K562 (cell line): ENCODE data around the gene IMP4. TPM values are rescaled to one million over a fixed set of nuclear protein-coding genes. Genes with fewer than 3 reads are reported as not detected.

Source experiments
- ATAC-seq: fragments of 200-7000 bp; cut with Tn5 transposase; 3 replicates; pipeline ENCODE4 v1.9.1; 2020; ENCODE audit warnings: moderate library complexity
- BruUV-seq: library from RNA; stranded (reverse); fragments of 400-500 nt; replicated peaks from 2 replicates; lab custom pipeline; 2021; lab: Mats Ljungman, UMichigan
- CTCF ChIA-PET: fragments of 300-600 bp; formaldehyde crosslinking; extraction: SDS; loops from one replicate; lab custom pipeline; 2021; ENCODE audit warnings: low intra/inter-chr PET ratio; lab: Yijun Ruan, JAX
- POLR2A ChIA-PET: fragments of 300-600, 350-650 bp; sonication (Branson Sonifier 250); formaldehyde crosslinking; extraction: SDS; loops from one replicate; lab custom pipeline; 2021; ENCODE audit warnings: antibody characterized with exemption, inconsistent platforms; lab: Yijun Ruan, JAX
- DNase-seq, 4 experiments: peaks; one replicate each; pipeline versions ENCODE4 v3.0.0 to v3.0.0-alpha.2; 2011 to 2018; ENCODE audit warnings: low spot score in 3 of 4, mixed read lengths in 3 of 4; ENCODE audit errors: extremely low read depth in 1 of 4
- FAIRE-seq: peaks from 2 replicates; lab custom pipeline; 2011; peaks lifted over from hg19 to GRCh38; lab: Jason Lieb, UNC
- H2AFZ ChIP-seq: 2 replicates; pipeline ENCODE4 v1.6.0; 2011; ENCODE audit warnings: low read depth, low read length, control low read depth, inconsistent platforms
- H3K27ac ChIP-seq: fragments of 200-600 bp; 3 replicates; pipeline ENCODE4 v1.8.0; 2011; ENCODE audit warnings: low read depth, mild to moderate bottlenecking, control low read depth, inconsistent platforms, low read length, moderate library complexity, mixed read lengths; ENCODE audit errors: extremely low read depth
- H3K27me3 ChIP-seq, 2 experiments: fragments of 300-600 bp in 1 of 2; 2 replicates in 1 of 2; 3 replicates in 1 of 2; pipeline versions ENCODE4 v1.6.0 to v1.8.0; 2011; ENCODE audit warnings: inconsistent platforms in 2 of 2, low read length in 2 of 2, mild to moderate bottlenecking in 1 of 2, mixed read lengths in 1 of 2, moderate library complexity in 1 of 2; ENCODE audit not compliant: control insufficient read depth in 2 of 2, insufficient read depth in 2 of 2
- H3K36me3 ChIP-seq: fragments of 300-600 bp; 3 replicates; pipeline ENCODE4 v1.8.0; 2011; ENCODE audit warnings: mild to moderate bottlenecking, low read length, inconsistent platforms; ENCODE audit not compliant: control insufficient read depth, insufficient read depth
- H3K4me1 ChIP-seq, 2 experiments: fragments of 200-600 bp in 1 of 2; replicated peaks in 1 of 2; 2 replicates in 1 of 2; 3 replicates in 1 of 2; pipeline versions ENCODE4 v1.5.1 to v1.8.0; 2011; ENCODE audit warnings: inconsistent platforms in 2 of 2, low read length in 2 of 2, mild to moderate bottlenecking in 1 of 2, mixed read lengths in 1 of 2, moderate library complexity in 1 of 2; ENCODE audit not compliant: control insufficient read depth in 2 of 2, insufficient read depth in 2 of 2
- H3K4me2 ChIP-seq: 2 replicates; pipeline ENCODE4 v1.6.1; 2011; ENCODE audit warnings: low read length, control low read depth, inconsistent platforms, mixed read lengths; ENCODE audit not compliant: insufficient read depth
- H3K4me3 ChIP-seq: fragments of 200-600 bp; sonication (generic), shearing (Covaris generic); 2 replicates; pipeline ENCODE4 v1.5.1; 2016; ENCODE audit warnings: control low read depth, inconsistent platforms
- H3K79me2 ChIP-seq: fragments of 200-600 bp; 3 replicates; pipeline ENCODE4 v1.8.0; 2011; ENCODE audit warnings: low read length, inconsistent platforms; ENCODE audit not compliant: control insufficient read depth, insufficient read depth
- H3K9ac ChIP-seq, 2 experiments: 2 replicates each; pipeline versions ENCODE4 v1.6.0 to v1.6.1; 2011; ENCODE audit warnings: low read depth in 2 of 2, low read length in 2 of 2, control low read depth in 1 of 2, inconsistent platforms in 1 of 2, mild to moderate bottlenecking in 1 of 2, mixed read lengths in 1 of 2; ENCODE audit not compliant: insufficient read depth in 1 of 2
- H3K9me1 ChIP-seq: one replicate; pipeline ENCODE4 v1.6.0; 2011; ENCODE audit warnings: inconsistent platforms, mild to moderate bottlenecking, low read length, moderate library complexity; ENCODE audit not compliant: control insufficient read depth, insufficient read depth
- H3K9me3 ChIP-seq: replicated peaks from 2 replicates; pipeline ENCODE4 v1.5.1; 2011; ENCODE audit warnings: low read depth, low read length, inconsistent platforms; ENCODE audit not compliant: control insufficient read depth, insufficient read depth
- H4K20me1 ChIP-seq: replicated peaks from 2 replicates; pipeline ENCODE4 v1.6.1; 2011; ENCODE audit warnings: low read length, inconsistent platforms, mixed read lengths; ENCODE audit not compliant: control insufficient read depth, insufficient read depth
- WGBS: fragments of 100-300 bp; shearing (Covaris generic); methylation state at CpG from one replicate; pipeline ENCODE4 v1.1.6; 2016; ENCODE audit warnings: low coverage, mixed read lengths; ENCODE audit not compliant: insufficient coverage; ENCODE audit errors: missing lambda C conversion rate; 5-methylcytosine and 5-hydroxymethylcytosine counted together
- in situ Hi-C: fragments of 300-500 bp; cut with MboI; formaldehyde crosslinking; loops from 4 replicates; pipeline ENCODE4 v1.15.0; 2018; ENCODE audit warnings: inconsistent platforms, mixed read lengths
- intact Hi-C: fragments of 100-400 bp; cut with micrococcal nuclease; formaldehyde crosslinking; loops from 2 replicates; pipeline ENCODE4 v1.14.2; 2022
- polyA plus RNA-seq, 8 experiments: library from polyadenylated mRNA; depleted of rRNA in 4 of 8; stranded (reverse) in 5 of 8; unstranded in 3 of 8; fragments of >200 nt; fragmentation: Nextera tagmentation in 2 of 8; fragmentation: Illumina TruSeq in 1 of 8; extraction: Ambion mirVana in 2 of 8; extraction: Trizol in 1 of 8; gene quantifications; 2 replicates each; pipeline versions ENCODE4 v1.2.1 to v1.2.3, GENCODE V29; 2011 to 2014; ENCODE audit warnings: inconsistent platforms in 1 of 8, missing spikeins in 1 of 8
- total RNA-seq, 7 experiments: library from RNA; depleted of rRNA in 6 of 7; stranded (reverse); fragments of >200 nt in 6 of 7; fragmentation: Illumina TruSeq in 2 of 7; extraction: Trizol in 2 of 7; gene quantifications; 2 replicates each; pipeline versions ENCODE4 v1.2.1 to v1.2.3, GENCODE V29; 2011 to 2021; ENCODE audit warnings: low replicate concordance in 1 of 7
- TF ChIP-seq, protein P1 (sequence below), 2 experiments: fragments of 450-650 bp; formaldehyde crosslinking in 1 of 2; IDR thresholded peaks; 2 replicates each; pipeline versions ENCODE4 v1.4.0 to v1.6.1; 2014 to 2020; ENCODE audit warnings: mild to moderate bottlenecking in 2 of 2, borderline replicate concordance in 1 of 2, low read depth in 1 of 2

Gene IMP4
- total and polyA plus RNA-seq, 9 of the 15 experiments (the other 6 are each of a cell fraction or from before 2014, with no cell fraction given): 35.4 to 209 (median 100.0) TPM

DNA sequence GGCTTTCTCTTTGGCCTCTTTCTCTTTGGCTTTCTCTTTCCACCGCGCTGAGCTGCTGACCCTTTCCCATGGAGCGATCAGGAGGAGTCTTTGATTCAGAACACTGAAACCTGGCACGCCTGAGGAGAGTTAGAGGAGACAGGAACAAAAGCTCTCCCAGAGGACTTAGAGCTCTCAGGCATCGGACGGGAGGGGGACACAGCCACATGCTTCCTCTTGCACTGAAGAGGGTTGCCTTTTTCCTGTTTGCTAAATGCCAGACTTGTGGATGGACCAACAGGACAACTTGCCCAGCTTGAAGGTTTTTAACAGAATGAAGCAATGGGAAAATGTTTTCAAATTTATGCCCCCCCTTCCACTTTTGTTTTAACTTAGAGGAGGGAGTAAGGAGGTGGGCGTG lies 9.5 kb downstream of the IMP4 start:
- Histone ChIP-seq H3K27me3 (no peaks in the 10 kb centered on the region), H4K20me1 (no peaks in the 10 kb centered on the region), H3K9me1 (no peaks in the 10 kb centered on the region), H3K79me2 (peaks cover 19% of the 10 kb centered on the region), H3K9ac (peak overlapping the region in 1 of 2 experiments; percentile 62; a peak in 1 of 4 replicates), H3K27ac (0 out of 3 replicates have a peak overlapping the region, but pooled peaks have one; percentile 8), H3K36me3 (peaks cover 22% of the 10 kb centered on the region), H3K4me2 (peak overlapping the region; percentile 12; the same call in 1 of the 2 replicates), H3K9me3 (no peaks in the 10 kb centered on the region), H3K4me3 (no peak overlapping the region), H2AFZ (no peak overlapping the region), H3K4me1 (peaks cover 5 to 31% of the 10 kb centered on the region in 2 experiments; a peak in 4 of 5 replicates)
- intact Hi-C loops: no loop called here
- no TSS peak for BruUV-seq
- 70% methylated on average over 5 of the region's 7 CpGs for WGBS
- TF ChIP-seq, protein P1, sequence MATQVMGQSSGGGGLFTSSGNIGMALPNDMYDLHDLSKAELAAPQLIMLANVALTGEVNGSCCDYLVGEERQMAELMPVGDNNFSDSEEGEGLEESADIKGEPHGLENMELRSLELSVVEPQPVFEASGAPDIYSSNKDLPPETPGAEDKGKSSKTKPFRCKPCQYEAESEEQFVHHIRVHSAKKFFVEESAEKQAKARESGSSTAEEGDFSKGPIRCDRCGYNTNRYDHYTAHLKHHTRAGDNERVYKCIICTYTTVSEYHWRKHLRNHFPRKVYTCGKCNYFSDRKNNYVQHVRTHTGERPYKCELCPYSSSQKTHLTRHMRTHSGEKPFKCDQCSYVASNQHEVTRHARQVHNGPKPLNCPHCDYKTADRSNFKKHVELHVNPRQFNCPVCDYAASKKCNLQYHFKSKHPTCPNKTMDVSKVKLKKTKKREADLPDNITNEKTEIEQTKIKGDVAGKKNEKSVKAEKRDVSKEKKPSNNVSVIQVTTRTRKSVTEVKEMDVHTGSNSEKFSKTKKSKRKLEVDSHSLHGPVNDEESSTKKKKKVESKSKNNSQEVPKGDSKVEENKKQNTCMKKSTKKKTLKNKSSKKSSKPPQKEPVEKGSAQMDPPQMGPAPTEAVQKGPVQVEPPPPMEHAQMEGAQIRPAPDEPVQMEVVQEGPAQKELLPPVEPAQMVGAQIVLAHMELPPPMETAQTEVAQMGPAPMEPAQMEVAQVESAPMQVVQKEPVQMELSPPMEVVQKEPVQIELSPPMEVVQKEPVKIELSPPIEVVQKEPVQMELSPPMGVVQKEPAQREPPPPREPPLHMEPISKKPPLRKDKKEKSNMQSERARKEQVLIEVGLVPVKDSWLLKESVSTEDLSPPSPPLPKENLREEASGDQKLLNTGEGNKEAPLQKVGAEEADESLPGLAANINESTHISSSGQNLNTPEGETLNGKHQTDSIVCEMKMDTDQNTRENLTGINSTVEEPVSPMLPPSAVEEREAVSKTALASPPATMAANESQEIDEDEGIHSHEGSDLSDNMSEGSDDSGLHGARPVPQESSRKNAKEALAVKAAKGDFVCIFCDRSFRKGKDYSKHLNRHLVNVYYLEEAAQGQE (IDR thresholded peaks at IDR 0.05; ENCODE audit: borderline replicate concordance): no peak
- TF ChIP-seq, protein P1 (CRISPR knock-in tag; IDR thresholded peaks at IDR 0.05; ENCODE audit: low read depth): no peak
- DNase-seq (no peak), ATAC-seq (no peak), FAIRE-seq (no peak)
- CTCF ChIA-PET: no interaction called here
- in situ Hi-C loops: no loop called here
- POLR2A ChIA-PET: interaction anchor here (0.6 to 5.4 kb wide), 3 partner anchors 8 to 171 kb away, joined by 3 to 63 read pairs (median 3); partner anchors contain the start of genes IMP4 and SMPD4
